NCI-H2196 (cell line): Measurements from ENCODE around the gene C16orf78.

Source experiments
- DNase-seq: peaks from one replicate; lab custom pipeline; 2025; ENCODE audit not compliant: unreplicated experiment; lab: John Stamatoyannopoulos, UW

The C16orf78 gene

GRCh38 chr16:49382916-49383315 is 9.3 kb downstream of the C16orf78 start:
- DNase-seq = no peak

- no peak for DNase-seq
Measured at GRCh38 chr16:49395021-49395420, 21.4 kb downstream of the C16orf78 start.

- no peak for DNase-seq
Measured at GRCh38 chr16:49396206-49396720, 22.7 kb downstream of the C16orf78 start.

- no peak for DNase-seq
Measured at GRCh38 chr16:49398761-49399160, 25.2 kb downstream of the C16orf78 start.

DNA sequence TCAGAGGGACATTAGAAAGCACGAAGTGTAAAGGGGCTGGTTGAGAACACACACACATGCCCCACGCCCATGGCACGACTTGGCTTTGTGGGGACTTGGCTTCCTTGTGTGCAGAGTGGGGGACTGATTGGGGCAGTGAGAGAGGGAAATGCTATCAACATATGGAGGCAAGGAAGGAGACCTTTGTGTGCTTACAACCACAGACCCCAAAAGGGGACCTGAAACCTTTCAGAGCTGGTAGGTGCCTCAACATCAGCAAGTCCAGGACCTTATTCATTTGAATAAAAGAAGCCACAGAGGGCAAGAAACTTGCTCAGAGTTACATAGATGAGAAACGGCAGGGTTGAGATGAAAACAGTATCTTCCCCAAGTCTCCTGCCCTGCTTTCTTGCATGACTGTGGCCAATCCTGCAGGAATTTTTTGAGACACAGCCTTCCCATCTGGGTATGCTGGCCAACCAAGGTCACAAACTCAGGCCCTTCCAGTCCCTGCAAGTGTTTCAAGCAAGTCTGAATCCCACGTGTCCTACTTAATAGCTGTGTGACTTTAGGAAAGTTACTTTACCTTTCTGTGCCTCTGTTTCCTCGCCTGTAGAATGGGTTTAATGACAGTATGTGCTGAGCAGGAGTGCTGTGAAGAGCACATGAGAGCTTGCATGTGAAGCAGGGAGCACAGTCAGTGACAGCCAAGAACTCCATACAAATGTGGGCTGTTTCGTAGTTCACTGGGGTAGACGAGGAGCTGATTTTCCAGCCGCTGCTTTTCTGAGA is 26.2 kb downstream of the C16orf78 start:
- DNase-seq = no peak

DNA sequence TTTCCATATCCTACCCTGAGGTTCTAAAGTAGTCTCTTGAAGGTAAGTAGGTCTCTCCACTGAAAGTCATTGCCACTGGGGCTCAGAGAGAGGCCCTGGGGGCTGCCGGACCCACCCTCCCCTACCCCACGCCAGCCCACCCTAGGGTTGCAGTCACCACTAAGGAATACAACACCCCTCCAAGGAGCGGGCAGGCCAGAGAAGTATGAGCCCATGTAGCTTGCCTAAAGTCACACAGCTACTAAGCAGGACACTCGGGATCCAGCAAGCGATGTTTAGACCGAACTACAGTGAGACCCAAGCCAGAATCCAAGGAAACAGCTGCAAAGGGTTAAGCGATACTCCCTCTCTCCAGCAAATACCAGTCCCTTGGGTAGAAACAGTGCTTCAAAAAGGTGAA is 27.0 kb downstream of the C16orf78 start:
- DNase-seq = no peak

- DNase-seq = no peak
Measured at GRCh38 chr16:49405123-49405522, 31.5 kb downstream of the C16orf78 start.

DNA sequence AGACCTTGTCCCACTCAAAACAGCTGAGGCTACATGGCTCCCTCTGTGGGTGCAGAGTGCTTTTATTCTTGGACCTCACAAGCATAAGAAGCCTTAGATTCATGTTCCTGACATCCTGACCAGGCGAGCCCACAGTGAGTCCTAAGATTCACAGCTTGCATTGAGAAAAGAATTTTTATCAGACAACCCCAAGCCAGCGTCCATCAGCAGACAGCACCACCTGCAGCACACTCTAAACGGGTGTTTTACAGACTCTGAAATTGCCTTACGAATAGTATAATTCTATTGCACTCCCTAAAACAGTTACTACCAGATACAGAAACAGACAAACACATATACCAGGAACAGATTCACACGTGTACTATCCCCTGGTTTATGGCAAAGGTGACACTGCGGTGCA is 31.9 kb downstream of the C16orf78 start:
- no peak for DNase-seq

DNA sequence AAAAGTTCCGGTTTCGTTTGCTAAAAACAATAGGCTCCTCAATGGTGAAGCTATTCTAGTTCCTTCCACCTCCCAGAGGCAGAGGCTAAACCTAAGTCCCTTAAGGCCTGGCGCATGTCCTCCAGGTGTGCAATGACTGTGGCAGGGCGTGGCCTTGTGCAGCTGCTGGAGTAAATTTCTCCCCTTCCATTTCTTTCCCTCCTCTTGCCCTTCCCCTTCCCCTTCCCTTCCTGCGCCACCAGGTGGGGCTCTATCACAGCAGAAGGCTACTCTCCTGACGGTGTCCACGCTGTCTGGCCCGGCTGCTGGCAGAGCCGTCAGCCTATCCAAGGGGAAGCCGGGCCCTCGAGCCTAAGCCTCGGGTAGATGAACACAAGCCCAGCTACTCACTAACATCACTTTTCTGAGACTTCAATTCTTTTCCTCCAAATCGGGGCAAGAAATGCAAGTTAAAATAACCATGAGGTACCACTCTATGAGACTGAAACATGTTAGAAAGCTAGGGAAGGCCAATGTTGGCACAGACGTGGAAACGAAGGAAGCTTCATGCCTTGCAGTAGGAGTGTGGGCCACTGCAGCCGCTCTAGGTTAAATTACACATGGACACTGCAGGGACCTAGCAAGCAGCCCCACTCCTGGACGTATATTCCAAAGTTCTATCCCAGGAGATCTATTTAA is 34.4 kb downstream of the C16orf78 start:
- peak; percentile 16 for DNase-seq

- no peak for DNase-seq
Measured at GRCh38 chr16:49409121-49409520, 35.5 kb downstream of the C16orf78 start.

GRCh38 chr16:49410226-49410625 is 36.6 kb downstream of the C16orf78 start:
- no peak for DNase-seq

DNA sequence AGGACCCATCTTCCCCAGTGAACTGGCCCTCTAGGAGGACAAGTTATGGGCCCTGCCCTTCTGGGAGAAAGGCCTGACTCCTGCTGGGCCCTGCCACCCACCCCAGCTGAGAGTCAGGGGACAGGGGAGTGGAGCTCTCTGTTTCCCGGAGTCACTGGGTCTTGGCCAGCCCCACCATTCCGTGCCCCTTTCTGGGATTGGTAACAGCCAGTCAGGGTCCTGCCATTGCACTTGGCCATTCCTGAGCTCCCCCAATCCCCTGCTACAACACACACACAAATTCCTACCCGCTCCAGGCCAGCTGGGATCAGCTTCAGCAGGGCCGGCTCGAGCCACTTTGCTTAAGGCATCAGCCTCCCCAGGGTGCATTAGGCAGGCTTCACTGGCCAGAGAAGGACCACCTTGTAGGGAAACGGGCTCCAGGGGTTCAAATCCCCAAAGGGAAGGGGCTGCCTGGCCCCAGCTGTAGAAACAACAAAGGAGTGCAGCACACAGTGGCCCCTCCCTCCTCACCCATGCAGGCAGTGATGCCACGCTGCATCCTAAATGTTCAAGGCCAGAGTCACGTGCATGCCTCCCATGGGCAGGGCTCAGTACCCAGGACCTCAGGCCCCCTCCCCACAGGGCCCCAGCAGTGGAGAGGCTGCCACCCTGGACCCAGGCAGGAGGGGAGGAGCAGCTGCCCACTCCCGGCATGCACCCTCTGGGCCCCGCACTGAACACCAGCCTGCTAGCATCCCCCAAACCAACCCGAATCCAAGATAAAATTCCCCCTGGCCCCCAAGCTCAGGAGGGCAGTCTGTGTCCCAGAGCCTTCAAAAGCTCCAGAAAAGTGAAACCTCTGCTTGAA is 37.7 kb downstream of the C16orf78 start:
- no peak for DNase-seq

- DNase-seq = no peak
Measured at GRCh38 chr16:49414671-49415070, 41.1 kb downstream of the C16orf78 start.

GRCh38 chr16:49415083-49415482 is 41.5 kb downstream of the C16orf78 start:
- DNase-seq = no peak

DNA sequence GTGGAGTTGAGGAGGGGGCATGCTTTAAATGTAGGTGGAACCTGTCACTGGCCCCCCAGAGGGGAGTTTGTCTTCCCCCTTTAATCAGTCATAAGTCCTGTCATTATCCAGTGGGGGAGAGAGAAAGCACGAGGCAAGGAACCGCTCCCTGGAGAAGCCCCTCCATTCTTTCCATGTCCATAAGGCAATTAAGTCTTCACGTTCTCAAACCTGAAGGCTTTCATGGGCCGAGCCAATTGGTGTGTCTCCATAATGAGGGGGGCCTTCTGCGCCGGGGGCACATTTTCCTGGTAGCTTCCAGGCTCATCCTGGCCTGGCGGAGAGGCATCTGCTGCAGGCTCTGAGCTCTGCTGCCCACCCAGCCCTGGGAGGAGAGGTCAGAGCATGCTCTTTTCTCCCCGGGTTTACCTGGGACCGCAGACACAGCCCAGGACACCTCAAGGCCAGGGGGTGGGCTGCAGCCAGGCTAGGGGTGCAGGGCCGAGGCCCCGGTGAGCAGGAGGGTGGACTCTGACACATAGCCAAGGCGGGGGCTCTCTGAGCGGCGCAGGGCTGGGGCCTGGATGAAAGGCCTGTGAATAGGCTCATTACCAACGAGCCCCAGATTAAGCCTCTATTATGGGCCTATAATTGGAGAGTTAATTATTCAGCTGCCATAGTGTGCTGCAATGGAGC is 42.5 kb downstream of the C16orf78 start:
- DNase-seq = no peak

DNA sequence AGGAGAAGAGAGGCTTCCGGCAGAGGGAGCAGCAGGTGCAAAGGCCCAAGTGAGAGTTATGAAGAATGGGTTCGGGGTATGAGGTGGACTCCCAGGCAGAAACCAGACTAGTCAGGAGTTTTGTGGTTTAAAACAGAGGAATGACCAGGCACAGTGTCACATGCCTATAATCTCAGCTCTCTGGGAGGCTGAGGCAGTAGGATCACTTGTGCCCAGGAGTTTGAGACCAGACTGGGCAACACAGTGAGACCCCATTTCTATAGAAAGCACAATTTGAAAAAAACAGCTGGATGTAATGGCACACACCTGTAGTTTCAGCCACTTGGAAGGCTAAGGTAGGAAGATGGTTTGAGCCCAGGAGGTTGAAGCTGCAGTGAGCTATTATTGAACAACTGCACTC is 43.8 kb downstream of the C16orf78 start:
- no peak for DNase-seq

- DNase-seq = no peak
Measured at GRCh38 chr16:49419006-49419405, 45.4 kb downstream of the C16orf78 start.

DNA sequence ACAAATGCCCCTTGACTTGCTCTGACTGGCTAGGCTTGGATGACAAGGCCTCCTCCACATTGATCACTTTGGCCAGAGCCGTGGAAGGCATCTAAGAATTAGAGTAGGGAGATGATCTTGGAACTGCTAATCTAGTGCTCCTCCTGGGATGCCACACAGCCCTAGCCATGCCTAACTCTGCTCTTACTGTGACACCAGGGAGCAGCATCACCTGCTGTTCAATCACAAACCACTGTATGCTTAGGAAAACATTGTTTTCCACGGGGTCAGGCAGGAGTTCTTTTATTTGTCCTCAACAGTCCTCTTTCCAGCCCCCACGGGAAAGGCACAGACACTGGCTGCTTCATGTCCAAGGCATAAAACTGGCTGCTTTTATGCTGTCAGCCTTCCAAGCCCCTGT is 46.3 kb downstream of the C16orf78 start:
- DNase-seq = no peak

DNA sequence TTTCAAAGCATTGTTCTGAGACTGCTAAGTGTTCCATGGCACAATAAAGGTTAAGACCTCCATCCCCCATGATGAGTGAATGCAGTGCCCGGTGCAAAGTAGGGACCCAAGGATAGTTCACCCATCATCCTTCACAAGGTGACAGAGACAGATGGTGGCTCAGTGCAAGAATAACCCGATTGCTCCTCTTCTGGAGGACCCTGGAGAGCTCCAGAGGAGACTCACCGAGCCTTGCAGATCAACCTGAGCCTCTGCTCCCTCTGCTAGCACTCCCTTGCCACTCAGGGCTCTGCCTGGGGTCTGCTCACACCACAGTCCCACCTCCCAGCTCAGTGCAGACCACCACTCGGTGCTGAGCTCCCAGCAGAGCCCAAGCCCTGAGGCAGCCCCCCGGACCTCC is 49.3 kb downstream of the C16orf78 start:
- no peak for DNase-seq

GRCh38 chr16:49424961-49425360 is 51.4 kb downstream of the C16orf78 start:
- DNase-seq = no peak

GRCh38 chr16:49427771-49428170 is 54.2 kb downstream of the C16orf78 start:
- DNase-seq = no peak
